ENCODE measurements around the gene LYRM2.

- no peak for TF ChIP-seq EP300 (IDR thresholded peaks at IDR 0.05)
- TF ChIP-seq, protein P1, sequence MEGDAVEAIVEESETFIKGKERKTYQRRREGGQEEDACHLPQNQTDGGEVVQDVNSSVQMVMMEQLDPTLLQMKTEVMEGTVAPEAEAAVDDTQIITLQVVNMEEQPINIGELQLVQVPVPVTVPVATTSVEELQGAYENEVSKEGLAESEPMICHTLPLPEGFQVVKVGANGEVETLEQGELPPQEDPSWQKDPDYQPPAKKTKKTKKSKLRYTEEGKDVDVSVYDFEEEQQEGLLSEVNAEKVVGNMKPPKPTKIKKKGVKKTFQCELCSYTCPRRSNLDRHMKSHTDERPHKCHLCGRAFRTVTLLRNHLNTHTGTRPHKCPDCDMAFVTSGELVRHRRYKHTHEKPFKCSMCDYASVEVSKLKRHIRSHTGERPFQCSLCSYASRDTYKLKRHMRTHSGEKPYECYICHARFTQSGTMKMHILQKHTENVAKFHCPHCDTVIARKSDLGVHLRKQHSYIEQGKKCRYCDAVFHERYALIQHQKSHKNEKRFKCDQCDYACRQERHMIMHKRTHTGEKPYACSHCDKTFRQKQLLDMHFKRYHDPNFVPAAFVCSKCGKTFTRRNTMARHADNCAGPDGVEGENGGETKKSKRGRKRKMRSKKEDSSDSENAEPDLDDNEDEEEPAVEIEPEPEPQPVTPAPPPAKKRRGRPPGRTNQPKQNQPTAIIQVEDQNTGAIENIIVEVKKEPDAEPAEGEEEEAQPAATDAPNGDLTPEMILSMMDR (IDR thresholded peaks at IDR 0.05), result no peak
- TF ChIP-seq POLR2A (IDR thresholded peaks at IDR 0.05), result no peak
These were observed 6.3 kb upstream of the LYRM2 start for GRCh38 chr6:89644864-89645263.

Measured in tibial nerve (tissue), 4 donors.